Stomach smooth muscle (tissue), 2 donors: ENCODE measurements around the gene AK8.

Experiments used
- H3K27ac ChIP-seq: one replicate; pipeline ENCODE4 v1.7.0; 2013; ENCODE audit warnings: mild to moderate bottlenecking, low read length, inconsistent platforms
- H3K27me3 ChIP-seq, 2 donors: one replicate each; pipeline ENCODE4 v1.7.0; 2013; ENCODE audit warnings: low read length in 2 of 2; ENCODE audit not compliant: insufficient read depth in 2 of 2, control insufficient read depth in 1 of 2
- H3K36me3 ChIP-seq, 2 donors: one replicate each; pipeline ENCODE4 v1.7.0; 2013; ENCODE audit warnings: low read length in 2 of 2; ENCODE audit not compliant: control insufficient read depth in 2 of 2, insufficient read depth in 2 of 2
- H3K4me1 ChIP-seq: one replicate; pipeline ENCODE4 v1.7.0; 2013; ENCODE audit warnings: low read length; ENCODE audit not compliant: control insufficient read depth, insufficient read depth
- H3K4me3 ChIP-seq, 2 donors: one replicate each; pipeline ENCODE4 v1.7.0; 2013; ENCODE audit warnings: low read length in 2 of 2
- H3K9ac ChIP-seq, 2 donors: one replicate each; pipeline ENCODE4 v1.7.0; 2013; ENCODE audit warnings: low read length in 2 of 2, mild to moderate bottlenecking in 1 of 2
- H3K9me3 ChIP-seq, 2 donors: one replicate each; pipeline ENCODE4 v1.7.0; 2013; ENCODE audit warnings: low read length in 2 of 2; ENCODE audit not compliant: control insufficient read depth in 2 of 2
- donor health status: healthy.
- donor health status: Pancreatic carcinoma.

AK8 gene

DNA sequence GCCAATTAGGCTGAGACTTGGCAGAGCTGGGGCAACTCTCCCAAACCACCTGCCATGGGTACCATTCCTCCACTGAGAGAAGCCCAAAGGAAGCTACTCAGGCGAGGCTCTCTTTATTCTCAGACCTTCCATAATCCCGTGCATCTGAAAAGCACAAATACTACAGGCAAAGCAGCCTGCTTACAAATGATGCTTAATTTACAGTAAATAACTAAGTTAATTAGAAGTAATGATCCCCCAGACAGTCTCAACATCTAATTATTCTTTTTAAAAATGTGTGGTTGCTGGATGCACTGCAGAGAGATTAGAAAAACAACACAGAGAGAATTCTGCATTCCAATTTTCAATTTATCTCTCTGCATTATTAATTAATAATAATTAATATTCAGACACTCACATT is 53.1 kb downstream of the AK8 start:
- H3K4me3 ChIP-seq = no peak overlapping the region
- no peak overlapping the region for H3K27ac ChIP-seq
- no peaks in the 10 kb centered on the region for H3K36me3 ChIP-seq
- no peaks in the 10 kb centered on the region for H3K9me3 ChIP-seq
- H3K27me3 ChIP-seq = no peaks in the 10 kb centered on the region
- no peaks in the 10 kb centered on the region for H3K4me1 ChIP-seq
- H3K9ac ChIP-seq = no peak overlapping the region

DNA sequence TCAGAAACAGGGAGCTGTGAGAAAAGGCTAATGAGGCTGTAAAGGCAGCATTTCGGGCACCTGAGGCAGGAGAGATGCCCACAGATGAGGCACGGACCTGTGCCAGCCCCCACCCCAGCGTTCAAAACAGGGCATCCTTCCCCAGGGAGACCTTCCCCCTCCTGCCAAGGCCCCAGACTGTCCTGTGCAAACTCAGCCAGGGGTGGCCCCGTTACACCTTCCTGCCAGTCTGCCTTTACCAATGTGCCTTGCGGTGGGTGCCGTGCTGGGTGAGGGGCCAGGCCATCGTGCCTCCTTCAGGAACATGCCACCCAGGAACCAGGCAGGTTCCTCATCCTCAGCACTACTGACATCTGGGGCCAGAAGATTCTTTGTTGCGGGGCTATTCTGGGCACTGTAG is 53.9 kb downstream of the AK8 start:
- Histone ChIP-seq H3K36me3 (no peaks in the 10 kb centered on the region), H3K27ac (no peak overlapping the region), H3K4me1 (no peaks in the 10 kb centered on the region), H3K9me3 (no peaks in the 10 kb centered on the region), H3K9ac (no peak overlapping the region), H3K27me3 (no peaks in the 10 kb centered on the region), H3K4me3 (no peak overlapping the region)

DNA sequence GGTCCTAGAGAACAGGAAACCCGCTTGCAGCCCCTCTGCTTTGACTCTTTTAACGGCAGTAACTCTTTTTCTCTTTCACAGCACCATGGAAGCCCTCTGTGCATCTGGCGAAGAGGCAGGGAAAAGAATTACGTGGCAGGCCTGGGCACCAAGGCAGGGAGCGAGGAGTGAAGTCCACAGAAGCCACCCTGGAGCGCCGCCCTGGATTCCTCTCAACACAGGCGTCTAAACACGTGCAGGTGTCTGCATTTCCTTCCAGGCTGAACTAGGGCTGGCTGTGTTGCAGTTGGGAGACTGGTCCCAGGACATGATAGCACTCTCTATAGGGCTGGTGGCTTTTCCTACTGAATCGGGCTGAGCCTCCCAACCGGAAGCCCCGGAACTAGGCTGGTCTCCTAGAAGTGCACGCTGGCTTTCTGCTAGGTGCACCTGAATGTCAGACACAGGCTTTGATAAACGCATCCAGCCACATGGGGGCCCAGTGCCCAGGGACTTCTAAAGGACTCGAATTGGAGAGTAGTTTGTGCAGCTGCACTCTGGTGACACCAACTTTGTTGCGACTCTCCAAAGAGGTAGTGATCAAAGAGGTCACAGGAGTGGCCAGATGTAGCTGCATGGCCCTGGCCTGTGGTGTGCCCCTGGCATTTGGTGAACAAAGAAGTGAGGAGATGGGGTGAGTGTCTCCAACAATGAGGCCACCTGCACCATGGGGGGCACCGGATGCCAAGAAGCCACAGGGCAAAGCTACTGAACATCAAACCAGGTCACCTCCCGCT is 54.5 kb downstream of the AK8 start:
- H3K4me3 ChIP-seq = no peak overlapping the region
- H3K9me3 ChIP-seq = no peaks in the 10 kb centered on the region
- no peaks in the 10 kb centered on the region for H3K27me3 ChIP-seq
- no peaks in the 10 kb centered on the region for H3K4me1 ChIP-seq
- no peak overlapping the region for H3K27ac ChIP-seq
- no peaks in the 10 kb centered on the region for H3K36me3 ChIP-seq
- no peak overlapping the region for H3K9ac ChIP-seq

DNA sequence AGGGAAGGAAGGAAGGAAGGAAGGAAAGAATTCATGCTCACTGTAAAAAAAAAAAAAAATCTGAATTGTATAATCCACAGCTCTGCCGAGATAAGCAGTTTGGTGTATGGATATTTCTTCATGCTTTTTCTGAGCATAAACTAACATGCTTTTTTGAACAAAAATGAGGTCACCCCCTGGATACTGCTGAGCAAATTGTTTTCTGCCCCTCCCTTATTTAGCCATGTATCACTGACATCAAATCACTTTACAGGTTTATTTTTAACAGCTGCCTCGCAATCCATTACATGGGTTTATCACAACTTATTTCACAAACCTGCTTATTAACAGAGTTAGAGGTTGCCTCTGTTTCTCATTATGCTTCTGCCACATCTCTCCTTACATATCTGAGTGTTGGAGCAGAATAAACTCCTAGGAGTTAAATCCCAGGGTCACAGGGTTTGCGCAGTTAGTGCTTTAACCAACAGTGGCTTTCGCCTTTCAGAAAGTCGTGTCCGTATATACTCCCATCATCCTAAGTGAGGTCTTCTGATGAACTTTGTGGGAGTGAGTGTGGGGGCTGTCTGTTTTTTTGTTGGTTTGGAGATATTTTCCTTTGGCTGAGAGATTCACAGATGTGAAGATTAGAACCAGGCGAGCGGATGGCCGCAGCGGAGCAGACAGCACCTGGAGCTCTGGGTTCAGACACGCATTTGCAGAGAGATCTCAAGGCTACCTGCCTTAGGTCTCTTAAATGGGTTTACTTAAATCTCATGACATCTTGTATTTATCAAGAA is 57.7 kb downstream of the AK8 start:
- H3K27me3 ChIP-seq = no peaks in the 10 kb centered on the region
- no peaks in the 10 kb centered on the region for H3K4me1 ChIP-seq
- H3K9me3 ChIP-seq = no peaks in the 10 kb centered on the region
- H3K4me3 ChIP-seq = no peak overlapping the region
- H3K27ac ChIP-seq = no peak overlapping the region
- no peak overlapping the region for H3K9ac ChIP-seq
- H3K36me3 ChIP-seq = no peaks in the 10 kb centered on the region

DNA sequence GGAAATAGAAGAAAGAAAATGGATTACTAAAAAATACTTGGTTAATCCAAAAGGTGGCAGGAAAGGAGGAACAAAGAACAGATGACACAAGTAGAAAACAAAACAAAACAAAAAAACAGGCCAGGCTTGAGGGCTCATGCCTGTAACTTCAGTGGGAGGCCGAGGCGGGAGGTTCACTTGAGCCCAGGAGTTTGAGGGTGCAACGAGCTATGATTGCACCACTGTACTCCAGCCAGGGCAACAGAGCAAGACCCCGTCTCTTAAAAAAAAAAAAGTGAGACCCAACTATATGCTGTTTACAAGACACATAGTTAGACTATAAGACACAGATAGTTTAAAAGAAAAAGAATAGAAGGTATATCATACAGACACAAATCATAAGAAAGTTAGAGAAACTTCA is 59.5 kb downstream of the AK8 start:
- H3K36me3 ChIP-seq = no peaks in the 10 kb centered on the region
- H3K4me1 ChIP-seq = no peaks in the 10 kb centered on the region
- H3K9ac ChIP-seq = no peak overlapping the region
- H3K9me3 ChIP-seq = no peaks in the 10 kb centered on the region
- H3K27ac ChIP-seq = no peak overlapping the region
- H3K27me3 ChIP-seq = no peaks in the 10 kb centered on the region
- no peak overlapping the region for H3K4me3 ChIP-seq

DNA sequence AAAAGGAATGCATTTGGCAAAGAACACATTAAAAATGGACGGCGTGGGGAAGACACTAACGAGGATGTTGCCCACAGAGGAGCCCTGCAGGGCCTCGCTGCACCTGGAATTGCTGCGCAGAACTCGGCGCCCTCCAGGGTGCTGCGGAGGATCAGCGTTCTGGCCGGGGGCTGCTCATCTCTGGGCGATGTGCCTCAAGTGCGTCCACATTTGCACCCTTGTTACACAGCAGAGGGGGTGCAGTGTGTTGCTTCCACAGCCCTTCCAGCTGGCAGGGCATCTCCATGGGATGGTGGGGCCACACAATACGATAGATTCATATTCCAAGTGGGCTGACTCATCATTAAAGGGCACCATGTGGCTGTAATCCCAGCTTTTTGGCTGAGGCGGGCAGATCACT is 63.1 kb downstream of the AK8 start:
- Histone ChIP-seq H3K4me3 (no peak overlapping the region), H3K36me3 (no peaks in the 10 kb centered on the region), H3K4me1 (no peaks in the 10 kb centered on the region), H3K9me3 (no peaks in the 10 kb centered on the region), H3K9ac (no peak overlapping the region), H3K27me3 (no peaks in the 10 kb centered on the region), H3K27ac (no peak overlapping the region)

DNA sequence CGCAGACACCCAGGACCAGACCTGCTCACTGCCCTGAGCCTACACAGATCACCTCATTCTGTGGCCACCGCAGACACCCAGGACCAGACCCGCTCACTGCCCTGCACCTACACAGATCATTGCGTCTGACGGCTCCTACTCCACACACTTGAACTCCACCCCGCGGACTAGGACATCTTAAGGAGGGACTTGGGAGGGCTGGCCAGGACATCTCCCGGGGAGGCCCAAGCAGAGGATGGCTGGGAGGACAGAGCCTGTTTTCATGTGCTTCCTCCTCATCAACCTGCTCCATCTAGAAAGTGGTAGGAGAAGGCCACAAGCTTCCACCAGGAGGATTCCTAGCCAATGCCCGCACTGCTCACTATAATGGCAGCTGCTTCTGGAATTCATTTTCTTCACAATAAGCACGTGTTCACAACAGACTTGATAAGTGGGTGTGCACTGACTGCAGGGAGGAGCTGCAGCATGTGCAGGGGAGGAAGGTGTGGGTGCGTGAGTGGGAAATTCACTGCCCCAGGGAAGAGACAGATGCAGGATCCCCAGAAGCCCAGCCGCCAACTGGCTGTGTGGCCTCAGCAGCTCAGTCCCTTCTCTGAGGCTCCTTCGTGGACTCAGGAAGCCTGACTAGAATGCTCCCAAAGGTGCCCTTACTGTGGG is 64.8 kb downstream of the AK8 start:
- Histone ChIP-seq H3K36me3 (no peaks in the 10 kb centered on the region), H3K4me3 (no peak overlapping the region), H3K4me1 (no peaks in the 10 kb centered on the region), H3K27me3 (no peaks in the 10 kb centered on the region), H3K9ac (no peak overlapping the region), H3K9me3 (no peaks in the 10 kb centered on the region), H3K27ac (no peak overlapping the region)

DNA sequence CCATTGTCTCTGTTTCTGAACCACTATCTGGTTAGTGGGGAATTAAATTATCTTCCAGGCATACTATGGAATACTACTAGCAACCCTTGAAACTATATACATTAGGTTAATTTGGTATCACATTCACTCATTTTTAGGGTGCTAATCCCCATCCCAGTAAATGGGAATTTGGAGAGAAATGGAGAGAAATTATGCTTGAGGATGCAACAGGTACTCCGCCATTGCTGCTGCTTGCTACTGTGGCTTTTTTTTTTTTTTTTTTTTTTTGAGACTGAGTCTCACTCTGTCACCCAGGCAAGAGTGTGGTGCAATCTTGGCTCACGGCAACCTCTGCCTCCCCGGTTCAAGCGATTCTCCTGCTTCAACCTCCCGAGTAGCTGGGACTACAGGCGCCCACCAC is 66.1 kb downstream of the AK8 start:
- H3K27me3 ChIP-seq = no peaks in the 10 kb centered on the region
- no peak overlapping the region for H3K27ac ChIP-seq
- H3K9me3 ChIP-seq = no peaks in the 10 kb centered on the region
- H3K4me1 ChIP-seq = no peaks in the 10 kb centered on the region
- no peak overlapping the region for H3K4me3 ChIP-seq
- H3K36me3 ChIP-seq = no peaks in the 10 kb centered on the region
- no peak overlapping the region for H3K9ac ChIP-seq

DNA sequence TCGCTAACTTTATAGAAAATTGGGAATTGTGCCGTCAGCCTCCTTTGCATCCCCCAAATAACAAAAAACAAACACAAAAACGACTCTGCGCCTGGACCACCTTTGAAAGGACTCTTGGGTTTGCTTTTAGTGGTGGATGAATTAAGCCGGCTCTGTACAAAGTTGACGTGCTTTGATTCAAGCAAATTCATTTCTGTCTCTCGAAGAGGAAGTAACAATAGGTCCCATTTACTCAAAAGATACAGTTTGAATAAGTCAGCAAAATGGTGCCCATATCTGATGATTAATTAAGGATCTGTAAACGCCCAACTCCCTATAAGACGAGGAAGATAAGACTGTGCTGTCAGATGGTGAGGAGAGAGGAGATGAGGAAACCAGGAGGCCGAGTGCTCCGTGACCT is 67.8 kb downstream of the AK8 start:
- Histone ChIP-seq H3K9ac (no peak overlapping the region), H3K27ac (no peak overlapping the region), H3K27me3 (no peaks in the 10 kb centered on the region), H3K36me3 (no peaks in the 10 kb centered on the region), H3K4me3 (no peak overlapping the region), H3K9me3 (no peaks in the 10 kb centered on the region), H3K4me1 (no peaks in the 10 kb centered on the region)

DNA sequence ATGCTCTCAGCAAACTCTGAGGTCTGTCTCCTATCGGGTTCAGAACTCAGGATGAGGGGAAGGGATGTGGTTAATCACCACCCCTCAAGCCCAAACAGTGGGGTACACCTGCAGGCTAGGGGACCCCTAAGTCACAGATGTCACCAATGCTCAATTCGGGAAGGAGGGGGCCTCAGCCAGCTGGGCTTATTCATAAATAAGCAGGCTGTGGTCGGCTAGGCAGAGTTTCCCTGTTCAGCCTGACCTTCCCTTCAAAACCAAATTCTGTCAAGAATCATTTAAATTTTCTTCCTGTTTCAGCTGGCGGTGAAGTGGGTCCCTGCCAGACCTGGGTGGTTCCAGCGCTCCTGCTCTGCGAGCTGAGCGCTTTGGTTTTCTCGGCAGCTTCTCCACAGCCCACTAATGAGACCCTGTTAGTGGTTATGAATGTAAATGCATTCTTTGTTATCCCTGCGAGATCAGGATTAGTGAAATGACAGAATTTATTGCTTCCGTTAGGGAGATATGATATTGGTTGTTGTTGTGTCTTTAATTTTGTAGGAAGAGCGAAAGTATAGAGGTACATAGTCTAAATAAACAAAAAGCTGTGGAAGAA is 68.3 kb downstream of the AK8 start:
- no peaks in the 10 kb centered on the region for H3K9me3 ChIP-seq
- H3K4me3 ChIP-seq = no peak overlapping the region
- no peaks in the 10 kb centered on the region for H3K27me3 ChIP-seq
- H3K4me1 ChIP-seq = no peaks in the 10 kb centered on the region
- no peaks in the 10 kb centered on the region for H3K36me3 ChIP-seq
- H3K9ac ChIP-seq = no peak overlapping the region
- no peak overlapping the region for H3K27ac ChIP-seq
